Measurements from ENCODE around the gene STXBP6. TPM values are rescaled to one million over a fixed set of nuclear protein-coding genes. Genes with fewer than 3 reads are reported as not detected.

STXBP6 gene
- total RNA-seq, 4 donors from 2014 or later: 11.9 to 30.5 (median 14.6) TPM

DNA sequence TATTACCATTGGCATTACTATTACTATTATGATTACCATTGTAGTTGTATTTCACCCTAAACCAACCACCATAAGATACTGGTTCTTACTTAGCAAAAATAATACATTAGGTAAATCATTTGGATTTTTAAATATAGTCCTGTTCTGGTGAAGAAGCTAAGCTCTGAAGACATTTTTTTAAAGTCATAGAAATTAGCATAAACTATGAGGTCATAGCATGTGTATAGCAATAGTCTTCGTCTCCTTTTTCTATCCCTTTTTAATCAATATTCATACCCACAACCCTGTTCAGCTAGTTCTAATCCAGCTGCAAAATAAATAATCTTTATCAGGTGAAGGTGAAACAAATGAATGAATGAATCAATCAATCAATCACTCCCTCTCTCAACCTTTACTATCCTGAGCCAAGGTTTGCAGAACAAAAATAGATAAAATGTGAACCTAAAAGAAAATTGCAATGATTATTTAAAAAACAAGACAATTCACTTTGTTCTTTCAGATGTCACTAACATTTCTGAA lies 134.5 kb downstream of the STXBP6 start:
- DNase-seq: no peak
- H3K4me1 ChIP-seq: peaks cover 0 to 3% of the 10 kb centered on the region in 2 donors
- intact Hi-C loops (cut with DNase I; ENCODE audit: low total_unique reads): no loop called here

GRCh38 chr14:24913746-24914145 lies 136.2 kb downstream of the STXBP6 start:
- H3K27me3 ChIP-seq: no peaks in the 10 kb centered on the region
- no peak overlapping the region for H3K27ac ChIP-seq
- no peaks in the 10 kb centered on the region for H3K36me3 ChIP-seq
- H3K4me3 ChIP-seq: no peak overlapping the region
- DNase-seq: no peak
- no peak for TF ChIP-seq POLR2A (IDR thresholded peaks at IDR 0.05)
- H3K4me1 ChIP-seq: peaks cover 0 to 3% of the 10 kb centered on the region in 2 donors
- no peaks in the 10 kb centered on the region for H3K9me3 ChIP-seq
- intact Hi-C loops (cut with DNase I; ENCODE audit: low total_unique reads): no loop called here

More for the DNA sequence above, 134.5 kb downstream of the STXBP6 start:
- H3K27me3 ChIP-seq: no peaks in the 10 kb centered on the region
- no peak overlapping the region for H3K4me3 ChIP-seq
- TF ChIP-seq CTCF (IDR thresholded peaks at IDR 0.05) (no peak), POLR2A (IDR thresholded peaks at IDR 0.05) (no peak)
- no peaks in the 10 kb centered on the region for H3K9me3 ChIP-seq
- H3K36me3 ChIP-seq: no peaks in the 10 kb centered on the region
- H3K27ac ChIP-seq: no peak overlapping the region

- no peak overlapping the region for H3K4me3 ChIP-seq
- no peaks in the 10 kb centered on the region for H3K27me3 ChIP-seq
- DNase-seq: no peak
- TF ChIP-seq POLR2A (IDR thresholded peaks at IDR 0.05) (no peak), CTCF (IDR thresholded peaks at IDR 0.05) (no peak)
- no peak overlapping the region for H3K27ac ChIP-seq
- H3K9me3 ChIP-seq: no peaks in the 10 kb centered on the region
- H3K36me3 ChIP-seq: no peaks in the 10 kb centered on the region
- no peaks in the 10 kb centered on the region for H3K4me1 ChIP-seq
- intact Hi-C loops (cut with DNase I; ENCODE audit: low total_unique reads): no loop called here
Observed at GRCh38 chr14:24913021-24913420, 136.9 kb downstream of the STXBP6 start.

GRCh38 chr14:24911324-24912109 lies 138.4 kb downstream of the STXBP6 start:
- Histone ChIP-seq H3K27ac (no peak overlapping the region), H3K36me3 (no peaks in the 10 kb centered on the region), H3K4me1 (no peaks in the 10 kb centered on the region), H3K27me3 (no peaks in the 10 kb centered on the region), H3K9me3 (no peaks in the 10 kb centered on the region), H3K4me3 (no peak overlapping the region)
- DNase-seq: peak in 1 of 2 donors; percentile 13
- intact Hi-C loops (cut with DNase I; ENCODE audit: low total_unique reads): no loop called here
- TF ChIP-seq CTCF (IDR thresholded peaks at IDR 0.05): no peak
- no peak for TF ChIP-seq POLR2A (IDR thresholded peaks at IDR 0.05)

- TF ChIP-seq CTCF (IDR thresholded peaks at IDR 0.05): no peak
- TF ChIP-seq POLR2A (IDR thresholded peaks at IDR 0.05): no peak
- Histone ChIP-seq H3K9me3 (no peaks in the 10 kb centered on the region), H3K4me1 (no peaks in the 10 kb centered on the region), H3K27ac (no peak overlapping the region), H3K27me3 (no peaks in the 10 kb centered on the region), H3K36me3 (no peaks in the 10 kb centered on the region), H3K4me3 (no peak overlapping the region)
- DNase-seq: no peak
- intact Hi-C loops (cut with DNase I; ENCODE audit: low total_unique reads): no loop called here
Observed at GRCh38 chr14:24910408-24910986, 139.4 kb downstream of the STXBP6 start.

Data from uterus (tissue), 4 donors.